Measurements from ENCODE around the gene PKNOX2.

Gene PKNOX2

GRCh38 chr11:125279676-125280418, 115.3 kb downstream of the PKNOX2 start:
- no peak for TF ChIP-seq FOXP2 (optimal IDR thresholded peaks at IDR 0.05; ENCODE audit: borderline replicate concordance, extremely low read depth, extremely low read length, insufficient read depth)
- no peak for TF ChIP-seq SIN3A (IDR thresholded peaks at IDR 0.05; ENCODE audit: borderline replicate concordance, insufficient read depth, low read length)
- no peak for TF ChIP-seq POLR2AphosphoS5 (IDR thresholded peaks at IDR 0.05; ENCODE audit: low read depth, low read length)
- no peak for TF ChIP-seq REST (IDR thresholded peaks at IDR 0.05; ENCODE audit: insufficient read depth in 1 of 2, low read depth in 2 of 2, low read length in 2 of 2)
- TF ChIP-seq TAF1 (IDR thresholded peaks at IDR 0.05; ENCODE audit: borderline replicate concordance, insufficient read depth, low read length), result no peak

GRCh38 chr11:125280646-125281045, 116.1 kb downstream of the PKNOX2 start:
- TF ChIP-seq REST (IDR thresholded peaks at IDR 0.05; ENCODE audit: insufficient read depth in 1 of 2, low read depth in 2 of 2, low read length in 2 of 2) (no peak), POLR2AphosphoS5 (IDR thresholded peaks at IDR 0.05; ENCODE audit: low read depth, low read length) (no peak), TAF1 (IDR thresholded peaks at IDR 0.05; ENCODE audit: borderline replicate concordance, insufficient read depth, low read length) (no peak), SIN3A (IDR thresholded peaks at IDR 0.05; ENCODE audit: borderline replicate concordance, insufficient read depth, low read length) (no peak), FOXP2 (optimal IDR thresholded peaks at IDR 0.05; ENCODE audit: borderline replicate concordance, extremely low read depth, extremely low read length, insufficient read depth) (no peak)

- TF ChIP-seq POLR2AphosphoS5 (IDR thresholded peaks at IDR 0.05; ENCODE audit: low read depth, low read length) (no peak), FOXP2 (optimal IDR thresholded peaks at IDR 0.05; ENCODE audit: borderline replicate concordance, extremely low read depth, extremely low read length, insufficient read depth) (no peak), TAF1 (IDR thresholded peaks at IDR 0.05; ENCODE audit: borderline replicate concordance, insufficient read depth, low read length) (no peak), SIN3A (IDR thresholded peaks at IDR 0.05; ENCODE audit: borderline replicate concordance, insufficient read depth, low read length) (no peak), REST (IDR thresholded peaks at IDR 0.05; ENCODE audit: insufficient read depth in 1 of 2, low read depth in 2 of 2, low read length in 2 of 2) (no peak)
These were observed 117.5 kb downstream of the PKNOX2 start for GRCh38 chr11:125281831-125282595.

- TF ChIP-seq FOXP2 (optimal IDR thresholded peaks at IDR 0.05; ENCODE audit: borderline replicate concordance, extremely low read depth, extremely low read length, insufficient read depth) (no peak), REST (IDR thresholded peaks at IDR 0.05; ENCODE audit: insufficient read depth in 1 of 2, low read depth in 2 of 2, low read length in 2 of 2) (no peak), TAF1 (IDR thresholded peaks at IDR 0.05; ENCODE audit: borderline replicate concordance, insufficient read depth, low read length) (no peak), POLR2AphosphoS5 (IDR thresholded peaks at IDR 0.05; ENCODE audit: low read depth, low read length) (no peak), SIN3A (IDR thresholded peaks at IDR 0.05; ENCODE audit: borderline replicate concordance, insufficient read depth, low read length) (no peak)
These were observed 118.0 kb downstream of the PKNOX2 start for GRCh38 chr11:125282596-125282914.
